ENCODE results near the gene ACOXL. TPM values are rescaled to one million over a fixed set of nuclear protein-coding genes. Genes with fewer than 3 reads are reported as not detected.

The ACOXL gene
- total and polyA plus RNA-seq, 2 donors (not counting 3 experiments of a cell fraction or from before 2014, with no cell fraction given) = not detected

- Histone ChIP-seq H3K4me2 (ENCODE audit: insufficient read depth, low read length) (no peak overlapping the region), H3K36me3 (ENCODE audit: control insufficient read depth in 2 of 2, extremely low read depth in 1 of 2, insufficient read depth in 2 of 2, low read length in 2 of 2) (no peaks in the 10 kb centered on the region), H4K20me1 (replicated peaks; ENCODE audit: control insufficient read depth, extremely low read depth, insufficient read depth, low read length) (no peaks in the 10 kb centered on the region), H3K9me1 (replicated peaks; ENCODE audit: control insufficient read depth, extremely low read depth, insufficient read depth, low read length) (no peaks in the 10 kb centered on the region), H3K4me3 (replicated peaks in 1 of 3; ENCODE audit: insufficient read depth in 1 of 3, low read depth in 1 of 3, low read length in 3 of 3) (no peak overlapping the region), H3K27me3 (ENCODE audit: control insufficient read depth in 2 of 2, insufficient read depth in 2 of 2, low read length in 2 of 2) (peaks cover 24% of the 10 kb centered on the region in 2 experiments), H3K9me3 (replicated peaks; ENCODE audit: control insufficient read depth, insufficient read depth, low read length) (no peaks in the 10 kb centered on the region), H3K9ac (replicated peaks; ENCODE audit: extremely low read depth, insufficient read depth, low read length) (no peak overlapping the region), H3K4me1 (ENCODE audit: control insufficient read depth, extremely low read depth, insufficient read depth, low read length) (no peaks in the 10 kb centered on the region), H3K79me2 (ENCODE audit: control insufficient read depth, insufficient read depth, low read length) (no peaks in the 10 kb centered on the region), H3K27ac (ENCODE audit: insufficient read depth, low read depth, low read length) (no peak overlapping the region), H2AFZ (ENCODE audit: low read depth, low read length) (no peak overlapping the region)
- ChIA-PET POLR2A (no interaction called here), CTCF (interaction anchor here (1.1 to 2.7 kb wide), 3 partner anchors 20 to 74 kb away, joined by 3 to 10 read pairs (median 6); no protein-coding TSS in a partner anchor)
- intact Hi-C loops (cut with micrococcal nuclease) (no loop called here), dilution Hi-C loops (cut with MboI; ENCODE audit: extremely low pct_ligation_motif_present, low sequenced_read_pairs) (no loop called here)
- DNase-seq (ENCODE audit: low read depth, low spot score) = no peak
- BruUV-seq (replicated peaks) = no TSS peak
- TF ChIP-seq JUN (IDR thresholded peaks at IDR 0.05; ENCODE audit: borderline replicate concordance, insufficient read depth, insufficient read length, low read depth) (no peak), CTCF (IDR thresholded peaks at IDR 0.05; ENCODE audit: extremely low read depth in 1 of 2, insufficient read depth in 1 of 2, low read depth in 1 of 2, low read length in 2 of 2) (no peak), EZH2 (IDR thresholded peaks at IDR 0.05; ENCODE audit: borderline replicate concordance, low read depth, low read length, severe bottlenecking) (no peak), POLR2A (IDR thresholded peaks at IDR 0.05; ENCODE audit: low read depth, low read length) (no peak), GATA2 (IDR thresholded peaks at IDR 0.05; ENCODE audit: insufficient read depth, insufficient read length, low read depth, low read length) (no peak), POLR2AphosphoS5 (IDR thresholded peaks at IDR 0.05; ENCODE audit: insufficient read depth, low read depth, low read length) (no peak), FOS (IDR thresholded peaks at IDR 0.05; ENCODE audit: borderline replicate concordance, insufficient read depth, low read length) (no peak), MYC (IDR thresholded peaks at IDR 0.05; ENCODE audit: low read depth, low read length) (no peak)
- TF ChIP-seq, protein P1, sequence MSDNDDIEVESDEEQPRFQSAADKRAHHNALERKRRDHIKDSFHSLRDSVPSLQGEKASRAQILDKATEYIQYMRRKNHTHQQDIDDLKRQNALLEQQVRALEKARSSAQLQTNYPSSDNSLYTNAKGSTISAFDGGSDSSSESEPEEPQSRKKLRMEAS (IDR thresholded peaks at IDR 0.05; ENCODE audit: insufficient read depth, insufficient read length) = no peak
- no peak for FAIRE-seq
These were observed 101.9 kb downstream of the ACOXL start for GRCh38 chr2:110834134-110834827.
